Mesenteric fat pad (tissue), 1 donor: Measurements from ENCODE around the gene CHI3L1. TPM values are rescaled to one million over a fixed set of nuclear protein-coding genes. Genes with fewer than 3 reads are reported as not detected.

ENCODE experiments used
- DNase-seq: peaks from one replicate; pipeline ENCODE4 v3.0.0-alpha.2; 2020; ENCODE audit warnings: low spot score
- total RNA-seq: library from RNA; stranded (reverse); fragmentation: NEBNext Ultra II Directional; extraction: Animal tissue kit (Norgen Biotek cat#: 25700); gene quantifications from one replicate; pipeline ENCODE4 v1.2.1, GENCODE V29; 2021
- donor health status: DM: yes; HTN: yes; CAD: no.

CHI3L1 gene
- total RNA-seq, 1 donor from 2014 or later = 346 TPM

- no peak for DNase-seq
These were observed 50.0 kb downstream of the CHI3L1 start for GRCh38 chr1:203136409-203137042.

- no peak for DNase-seq
These were observed 50.7 kb downstream of the CHI3L1 start for GRCh38 chr1:203135636-203136305.

GRCh38 chr1:203133970-203134725 is 52.4 kb downstream of the CHI3L1 start:
- DNase-seq = peak; percentile 57

GRCh38 chr1:203131548-203132200 is 54.8 kb downstream of the CHI3L1 start:
- DNase-seq = peak; percentile 78

- no peak for DNase-seq
These were observed 56.0 kb downstream of the CHI3L1 start for GRCh38 chr1:203130358-203130985.

- peak; percentile 72 for DNase-seq
These were observed 56.8 kb downstream of the CHI3L1 start for GRCh38 chr1:203129501-203130231.

Other genes with a start within 250 kb of the CHI3L1 start
- 76.2 TPM for gene ADIPOR1, start 228.4 kb downstream of the CHI3L1 start, total RNA-seq
- 59.8 TPM for gene CYB5R1, start 219.4 kb downstream of the CHI3L1 start, total RNA-seq
- gene TMEM183A, start 179.3 kb downstream of the CHI3L1 start, total RNA-seq = 48.7 TPM
- 0.55 TPM for gene PPFIA4, start 160.2 kb downstream of the CHI3L1 start, total RNA-seq
- gene MYOG, start 100.7 kb downstream of the CHI3L1 start, total RNA-seq = not detected
- 2.7 TPM for gene ADORA1, start 59.0 kb downstream of the CHI3L1 start, total RNA-seq
- gene MYBPH, start 10.9 kb downstream of the CHI3L1 start, total RNA-seq = 0.22 TPM
- 17.4 TPM for gene CHIT1, start 43.0 kb upstream of the CHI3L1 start, total RNA-seq
- gene BTG2, start 118.8 kb upstream of the CHI3L1 start, total RNA-seq = 178 TPM
- gene FMOD, start 164.4 kb upstream of the CHI3L1 start, total RNA-seq = 95.2 TPM